Right atrium auricular region (tissue), 2 donors: Measurements from ENCODE around the gene MEGF8. TPM values are rescaled to one million over a fixed set of nuclear protein-coding genes. Genes with fewer than 3 reads are reported as not detected.

ENCODE experiments used
- DNase-seq: peaks from one replicate; pipeline ENCODE4 v3.0.0-alpha.2; 2019; ENCODE audit warnings: low spot score
- H3K27ac ChIP-seq, 2 donors: fragments of 200-600 bp; sonication (generic); 1 replicate in 1 of 2; 2 replicates in 1 of 2; pipeline ENCODE4 v1.5.1; 2016 to 2019
- H3K27me3 ChIP-seq, 2 donors: fragments of 200-600 bp; sonication (generic); one replicate each; pipeline versions ENCODE4 v1.5.1 to v1.6.0; 2017 to 2019
- H3K36me3 ChIP-seq: fragments of 200-600 bp; sonication (generic); one replicate; pipeline ENCODE4 v1.5.1; 2016
- H3K4me1 ChIP-seq, 2 donors: fragments of 200-600 bp; sonication (generic); one replicate each; pipeline versions ENCODE4 v1.5.1 to v1.6.0; 2017 to 2019
- H3K4me3 ChIP-seq, 2 donors: fragments of 200-600 bp; sonication (generic); 1 replicate in 1 of 2; 2 replicates in 1 of 2; pipeline ENCODE4 v1.5.1; 2017 to 2019; ENCODE audit warnings: mild to moderate bottlenecking in 1 of 2, moderate library complexity in 1 of 2
- H3K9me3 ChIP-seq, 2 donors: fragments of 200-600 bp; sonication (generic); one replicate each; pipeline ENCODE4 v1.5.1; 2019
- total RNA-seq, 2 donors: library from RNA; depleted of rRNA; stranded (reverse); fragments of >200 nt; gene quantifications; one replicate each; pipeline ENCODE4 v1.1.0, GENCODE V29; 2016
- TF ChIP-seq, protein P1 (sequence below), 2 donors: fragments of 200-600 bp; sonication (generic); IDR thresholded peaks; one replicate each; pipeline ENCODE4 v1.5.1; 2019; ENCODE audit warnings: antibody characterized with exemption in 2 of 2

The MEGF8 gene
- total RNA-seq, 2 donors from 2014 or later, result 24.3 to 31.2 TPM

DNA sequence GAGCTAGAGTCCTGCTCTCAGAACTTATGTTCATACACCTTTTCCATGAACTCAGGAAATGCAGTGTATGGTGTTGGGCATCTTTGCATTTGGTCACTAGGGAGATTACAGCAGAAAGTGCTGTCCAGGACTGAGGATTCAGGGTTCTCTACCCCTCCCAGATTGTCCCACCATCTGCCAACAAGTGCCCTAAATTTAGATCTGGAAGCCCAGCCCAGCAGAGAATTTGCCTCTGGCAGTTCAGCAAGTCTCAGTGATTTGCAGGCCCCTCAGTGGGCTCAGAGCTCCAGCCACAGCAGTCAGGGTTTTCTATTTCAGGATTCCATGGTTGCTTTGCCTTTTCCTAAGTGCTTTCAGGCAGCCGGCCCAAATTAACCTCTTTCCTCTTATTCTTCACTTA is 41.2 kb downstream of the MEGF8 start:
- H3K36me3 ChIP-seq, result peaks cover 21% of the 10 kb centered on the region

DNA sequence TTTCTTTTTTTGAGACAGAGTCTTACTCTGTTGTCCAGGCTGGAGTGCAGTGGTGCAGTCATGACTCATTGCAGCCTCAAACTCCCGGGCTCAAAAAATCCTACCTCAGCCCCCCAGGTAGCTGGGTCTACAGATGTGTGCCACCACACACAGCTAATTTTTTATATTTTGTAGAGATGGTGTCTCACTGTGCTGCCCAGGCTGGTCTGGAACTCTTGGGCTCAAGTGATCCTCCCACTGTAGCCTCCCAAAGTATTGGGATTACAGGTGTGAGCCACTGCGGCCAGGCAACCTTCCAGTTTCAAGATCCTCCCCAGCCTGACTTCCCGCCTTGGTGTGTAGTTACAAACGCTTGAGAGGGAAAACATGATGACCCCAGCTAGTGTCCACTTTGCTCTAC is 42.5 kb downstream of the MEGF8 start:
- H3K36me3 ChIP-seq, result peaks cover 14% of the 10 kb centered on the region
- H3K27ac ChIP-seq, result no peak overlapping the region
- no peak overlapping the region for H3K4me3 ChIP-seq
- H3K27me3 ChIP-seq, result no peaks in the 10 kb centered on the region
- TF ChIP-seq, protein P1, sequence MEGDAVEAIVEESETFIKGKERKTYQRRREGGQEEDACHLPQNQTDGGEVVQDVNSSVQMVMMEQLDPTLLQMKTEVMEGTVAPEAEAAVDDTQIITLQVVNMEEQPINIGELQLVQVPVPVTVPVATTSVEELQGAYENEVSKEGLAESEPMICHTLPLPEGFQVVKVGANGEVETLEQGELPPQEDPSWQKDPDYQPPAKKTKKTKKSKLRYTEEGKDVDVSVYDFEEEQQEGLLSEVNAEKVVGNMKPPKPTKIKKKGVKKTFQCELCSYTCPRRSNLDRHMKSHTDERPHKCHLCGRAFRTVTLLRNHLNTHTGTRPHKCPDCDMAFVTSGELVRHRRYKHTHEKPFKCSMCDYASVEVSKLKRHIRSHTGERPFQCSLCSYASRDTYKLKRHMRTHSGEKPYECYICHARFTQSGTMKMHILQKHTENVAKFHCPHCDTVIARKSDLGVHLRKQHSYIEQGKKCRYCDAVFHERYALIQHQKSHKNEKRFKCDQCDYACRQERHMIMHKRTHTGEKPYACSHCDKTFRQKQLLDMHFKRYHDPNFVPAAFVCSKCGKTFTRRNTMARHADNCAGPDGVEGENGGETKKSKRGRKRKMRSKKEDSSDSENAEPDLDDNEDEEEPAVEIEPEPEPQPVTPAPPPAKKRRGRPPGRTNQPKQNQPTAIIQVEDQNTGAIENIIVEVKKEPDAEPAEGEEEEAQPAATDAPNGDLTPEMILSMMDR (IDR thresholded peaks at IDR 0.05), result no peak
- no peaks in the 10 kb centered on the region for H3K9me3 ChIP-seq
- H3K4me1 ChIP-seq, result peaks cover 3 to 26% of the 10 kb centered on the region in 2 donors
- no peak for DNase-seq

More for the DNA sequence above, 41.2 kb downstream of the MEGF8 start:
- DNase-seq, result no peak
- no peaks in the 10 kb centered on the region for H3K9me3 ChIP-seq
- H3K27me3 ChIP-seq, result no peaks in the 10 kb centered on the region
- peak overlapping the region; percentile 55 to 59 for H3K27ac ChIP-seq
- TF ChIP-seq, protein P1 (IDR thresholded peaks at IDR 0.05), result no peak
- H3K4me3 ChIP-seq, result no peak overlapping the region
- peaks cover 3 to 26% of the 10 kb centered on the region in 2 donors for H3K4me1 ChIP-seq

DNA sequence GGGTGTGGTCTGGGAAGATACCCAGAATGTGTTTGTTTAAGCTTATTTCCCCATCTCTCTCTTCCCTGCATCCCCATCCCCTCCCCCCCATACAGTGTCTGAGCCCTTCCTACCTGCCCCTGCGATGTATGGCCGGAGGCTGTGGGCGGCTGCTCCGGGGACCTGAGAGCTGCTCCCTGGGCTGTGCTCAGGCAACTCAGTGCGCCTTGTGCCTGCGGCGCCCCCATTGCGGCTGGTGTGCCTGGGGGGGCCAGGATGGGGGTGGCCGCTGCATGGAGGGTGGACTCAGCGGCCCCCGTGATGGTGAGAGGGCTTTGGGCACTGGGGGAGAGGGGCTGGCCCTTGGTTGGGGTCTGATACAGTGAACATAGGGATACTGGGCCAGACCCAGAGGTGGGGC is 42.9 kb downstream of the MEGF8 start:
- Histone ChIP-seq H3K27me3 (no peaks in the 10 kb centered on the region), H3K27ac (no peak overlapping the region), H3K9me3 (no peaks in the 10 kb centered on the region), H3K36me3 (peaks cover 9% of the 10 kb centered on the region), H3K4me1 (peaks cover 3 to 26% of the 10 kb centered on the region in 2 donors), H3K4me3 (no peak overlapping the region)
- DNase-seq, result no peak
- TF ChIP-seq, protein P1 (IDR thresholded peaks at IDR 0.05), result no peak

DNA sequence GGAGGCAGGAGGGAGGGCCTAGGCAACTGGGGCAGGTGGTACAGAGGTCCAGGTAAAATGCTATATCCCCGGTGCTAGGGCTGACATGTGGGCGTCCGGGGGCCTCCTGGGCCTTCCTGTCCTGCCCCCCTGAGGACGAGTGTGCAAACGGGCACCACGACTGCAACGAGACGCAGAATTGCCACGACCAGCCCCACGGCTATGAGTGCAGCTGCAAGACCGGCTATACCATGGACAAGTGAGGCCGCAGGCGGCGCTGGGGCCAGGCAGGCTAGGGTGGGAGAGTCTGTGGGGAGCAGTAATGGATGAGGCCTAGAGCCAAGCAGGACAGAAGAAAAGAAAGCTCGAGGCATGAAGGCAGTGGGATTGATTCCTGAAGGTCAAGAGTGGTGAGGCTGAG is 43.3 kb downstream of the MEGF8 start:
- TF ChIP-seq, protein P1 (IDR thresholded peaks at IDR 0.05), result no peak
- DNase-seq, result no peak
- Histone ChIP-seq H3K9me3 (no peaks in the 10 kb centered on the region), H3K4me1 (peaks cover 3 to 26% of the 10 kb centered on the region in 2 donors), H3K36me3 (peaks cover 5% of the 10 kb centered on the region), H3K27me3 (no peaks in the 10 kb centered on the region), H3K27ac (no peak overlapping the region), H3K4me3 (no peak overlapping the region)

DNA sequence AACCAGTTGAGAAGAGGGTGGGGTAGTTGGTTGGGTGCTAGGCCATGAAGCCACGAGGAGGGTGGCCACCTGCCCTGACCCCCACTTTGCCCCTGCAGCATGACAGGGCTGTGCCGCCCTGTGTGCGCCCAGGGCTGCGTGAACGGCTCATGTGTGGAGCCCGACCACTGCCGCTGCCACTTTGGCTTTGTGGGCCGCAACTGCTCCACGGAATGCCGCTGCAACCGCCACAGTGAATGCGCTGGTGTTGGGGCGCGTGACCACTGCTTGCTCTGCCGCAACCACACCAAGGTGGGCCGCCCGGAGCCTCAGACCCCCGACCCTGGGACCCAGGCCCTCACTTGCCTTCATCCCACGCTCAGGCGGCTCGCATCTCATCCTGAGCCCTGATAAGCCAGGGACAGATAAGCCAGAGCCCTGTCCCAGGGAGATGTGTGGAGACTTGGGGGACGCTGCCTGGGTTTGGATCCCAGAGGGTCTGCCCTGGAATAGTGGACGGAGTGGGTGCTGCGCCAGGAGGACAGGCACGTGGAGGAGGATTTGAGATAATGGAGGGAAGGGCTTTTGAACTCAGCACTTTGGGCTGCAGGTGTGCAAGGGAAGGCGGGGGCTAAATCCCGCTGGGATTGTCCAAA is 44.1 kb downstream of the MEGF8 start:
- no peaks in the 10 kb centered on the region for H3K9me3 ChIP-seq
- H3K4me3 ChIP-seq, result no peak overlapping the region
- H3K4me1 ChIP-seq, result peaks cover 3 to 25% of the 10 kb centered on the region in 2 donors
- H3K36me3 ChIP-seq, result peaks cover under 1% of the 10 kb centered on the region
- DNase-seq, result no peak
- H3K27ac ChIP-seq, result no peak overlapping the region
- TF ChIP-seq, protein P1 (IDR thresholded peaks at IDR 0.05), result no peak
- H3K27me3 ChIP-seq, result no peaks in the 10 kb centered on the region

DNA sequence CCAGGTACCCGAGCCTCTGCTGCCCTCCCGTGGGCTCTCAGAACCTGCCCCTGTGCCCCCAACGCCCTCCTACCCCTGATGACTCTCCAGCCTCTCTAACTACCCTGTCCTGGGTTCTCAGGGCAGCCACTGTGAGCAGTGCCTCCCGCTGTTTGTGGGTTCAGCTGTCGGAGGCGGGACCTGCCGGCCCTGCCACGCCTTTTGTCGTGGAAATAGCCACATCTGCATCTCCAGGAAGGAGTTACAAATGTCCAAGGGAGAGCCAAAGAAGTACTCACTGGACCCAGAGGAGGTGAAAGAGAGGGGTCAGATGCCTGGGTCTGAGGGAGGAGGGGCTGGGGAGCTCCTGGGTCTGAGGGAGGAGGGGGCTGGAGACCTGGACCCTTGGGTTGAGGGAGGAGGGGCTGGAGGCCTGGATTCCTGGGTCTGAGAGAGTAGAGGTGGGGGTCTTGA is 44.7 kb downstream of the MEGF8 start:
- Histone ChIP-seq H3K4me3 (no peak overlapping the region), H3K9me3 (no peaks in the 10 kb centered on the region), H3K4me1 (peaks cover 0 to 20% of the 10 kb centered on the region in 2 donors), H3K27me3 (no peaks in the 10 kb centered on the region), H3K36me3 (peaks cover 6% of the 10 kb centered on the region), H3K27ac (no peak overlapping the region)
- TF ChIP-seq, protein P1 (IDR thresholded peaks at IDR 0.05), result no peak
- no peak for DNase-seq
